B cell (primary cell): ENCODE results near the gene FBXO44. TPM values are rescaled to one million over a fixed set of nuclear protein-coding genes. Genes with fewer than 3 reads are reported as not detected.

Experiments used
- ATAC-seq: fragments of 200-7000 bp; cut with Tn5 transposase; one replicate; pipeline ENCODE4 v1.10.0; 2021; ENCODE audit warnings: low read depth, mild to moderate bottlenecking, moderate number of reproducible peaks, moderate library complexity
- CTCF ChIA-PET: fragments of 350-600 bp; sonication (Branson Sonifier 250); formaldehyde crosslinking; loops from one replicate; lab custom pipeline; 2021; ENCODE audit warnings: antibody characterized with exemption, inconsistent platforms; lab: Charles Lee
- POLR2A ChIA-PET: fragments of 350-600 bp; sonication (Branson Sonifier 250); formaldehyde crosslinking; loops from one replicate; lab custom pipeline; 2021; ENCODE audit warnings: antibody characterized with exemption; lab: Charles Lee
- DNase-seq: peaks from one replicate; pipeline ENCODE4 v3.0.0; 2013
- H2AFZ ChIP-seq: 2 replicates; pipeline ENCODE4 v1.6.1; 2012; ENCODE audit warnings: mild to moderate bottlenecking, low read depth, low read length; ENCODE audit not compliant: insufficient read depth, poor library complexity, severe bottlenecking
- H3K27ac ChIP-seq, 2 donors: 1 replicate in 1 of 2; 2 replicates in 1 of 2; pipeline ENCODE4 v1.5.1; 2012 to 2013; ENCODE audit warnings: low read length in 2 of 2, mild to moderate bottlenecking in 2 of 2, moderate library complexity in 1 of 2
- H3K27me3 ChIP-seq, 4 experiments: fragments of 200-600 bp in 1 of 4; sonication (generic) in 1 of 4; replicated peaks in 1 of 4; 1 replicate in 2 of 4; 2 replicates in 2 of 4; pipeline versions ENCODE4 v1.6.1 to v1.7.0; 2013 to 2016; ENCODE audit warnings: low read length in 3 of 4, mild to moderate bottlenecking in 2 of 4, mixed read lengths in 1 of 4, moderate library complexity in 1 of 4; ENCODE audit not compliant: insufficient read depth in 4 of 4, control insufficient read depth in 3 of 4; ENCODE audit errors: control extremely low read depth in 1 of 4
- H3K36me3 ChIP-seq, 2 experiments: replicated peaks in 1 of 2; 1 replicate in 1 of 2; 2 replicates in 1 of 2; pipeline versions ENCODE4 v1.6.1 to v1.7.1; 2013; ENCODE audit warnings: low read length in 1 of 2; ENCODE audit not compliant: insufficient read depth in 2 of 2, control insufficient read depth in 1 of 2; ENCODE audit errors: control extremely low read depth in 1 of 2, extremely low read depth in 1 of 2
- H3K4me1 ChIP-seq, 2 donors: fragments of 200-600 bp in 1 of 2; sonication (generic) in 1 of 2; 1 replicate in 1 of 2; 2 replicates in 1 of 2; pipeline versions ENCODE4 v1.5.1 to v1.6.1; 2013 to 2017; ENCODE audit warnings: low read length in 2 of 2; ENCODE audit not compliant: control insufficient read depth in 2 of 2, insufficient read depth in 2 of 2
- H3K4me2 ChIP-seq: replicated peaks from 2 replicates; pipeline ENCODE3; 2012; ENCODE audit warnings: mild to moderate bottlenecking, low read depth, low read length; ENCODE audit not compliant: poor library complexity, severe bottlenecking
- H3K4me3 ChIP-seq, 5 experiments: fragments of 200-600 bp in 1 of 5; sonication (generic) in 1 of 5; 1 replicate in 3 of 5; 2 replicates in 2 of 5; pipeline versions ENCODE4 v1.5.1 to v1.7.0; 2011 to 2016; ENCODE audit warnings: low read length in 4 of 5, mild to moderate bottlenecking in 4 of 5, low read depth in 2 of 5, control low read depth in 1 of 5, moderate library complexity in 1 of 5; ENCODE audit not compliant: insufficient read depth in 1 of 5; ENCODE audit errors: control extremely low read depth in 1 of 5, extremely low read depth in 1 of 5
- H3K79me2 ChIP-seq: fragments of 200-600 bp; sonication (generic); one replicate; pipeline ENCODE4 v1.6.0; 2016; ENCODE audit warnings: low read length; ENCODE audit not compliant: control insufficient read depth, insufficient read depth
- H3K9ac ChIP-seq: fragments of 200-600 bp; sonication (generic); 2 replicates; pipeline ENCODE4 v1.6.1; 2017; ENCODE audit warnings: mild to moderate bottlenecking, low read length, moderate library complexity
- H3K9me3 ChIP-seq, 3 donors: one replicate each; pipeline versions ENCODE4 v1.6.1 to v1.7.1; 2013; ENCODE audit warnings: low read length in 2 of 3; ENCODE audit not compliant: control insufficient read depth in 2 of 3, insufficient read depth in 1 of 3; ENCODE audit errors: control extremely low read depth in 1 of 3
- H4K20me1 ChIP-seq: 2 replicates; pipeline ENCODE4 v1.6.0; 2012; ENCODE audit warnings: mild to moderate bottlenecking, low read length; ENCODE audit not compliant: insufficient read depth, control insufficient read depth, poor library complexity, severe bottlenecking
- H3K27ac Mint-ChIP-seq: one replicate; pipeline ENCODE4 v1.8.0; 2021; ENCODE audit warnings: mixed read lengths
- H3K27me3 Mint-ChIP-seq: one replicate; pipeline ENCODE4 v1.8.0; 2021; ENCODE audit warnings: mixed read lengths
- H3K4me1 Mint-ChIP-seq: one replicate; pipeline ENCODE4 v1.8.0; 2021; ENCODE audit warnings: mixed read lengths
- H3K4me3 Mint-ChIP-seq: one replicate; pipeline ENCODE4 v1.8.0; 2021; ENCODE audit warnings: mixed read lengths
- H3K9me3 Mint-ChIP-seq: one replicate; pipeline ENCODE4 v1.8.0; 2022; ENCODE audit warnings: mixed read lengths; ENCODE audit not compliant: insufficient read depth
- CTCF ChIP-seq: fragments of 200-600 bp; IDR thresholded peaks from one replicate; pipeline ENCODE4 v1.8.0; 2022; ENCODE audit warnings: antibody characterized with exemption, mild to moderate bottlenecking
- EZH2 ChIP-seq: IDR thresholded peaks from 2 replicates; pipeline ENCODE4 v1.6.1; 2012; ENCODE audit warnings: borderline replicate concordance, low read depth, mild to moderate bottlenecking, moderate library complexity, low read length; ENCODE audit not compliant: insufficient read depth, poor library complexity, severe bottlenecking
- WGBS: methylation state at CpG from one replicate; pipeline ENCODE4 v1.1.5; 2013; ENCODE audit warnings: missing lambda C conversion rate; ENCODE audit not compliant: insufficient coverage; 5-methylcytosine and 5-hydroxymethylcytosine counted together
- intact Hi-C: fragments of 100-400 bp; cut with micrococcal nuclease; formaldehyde crosslinking; loops from one replicate; pipeline ENCODE4 v1.10.0; 2022
- polyA plus RNA-seq: library from polyadenylated mRNA; depleted of rRNA; stranded (reverse); fragments of >200 nt; gene quantifications from 2 replicates; pipeline ENCODE4 v1.2.3, GENCODE V29; 2012
- total RNA-seq, 2 donors: library from RNA; stranded (reverse); fragments of 120-200 nt in 1 of 2; gene quantifications; 1 replicate in 1 of 2; 2 replicates in 1 of 2; pipeline versions ENCODE4 v1.2.3 to v1.2.4, GENCODE V29; 2013 to 2022

The FBXO44 gene
- total and polyA plus RNA-seq, 2 donors (not counting 1 experiment from before 2014, with no cell fraction given) = 61.5 to 101 TPM

GRCh38 chr1:11649624-11650330 is 4.9 kb upstream of the FBXO44 start:
- H3K9me3 ChIP-seq = no peaks in the 10 kb centered on the region
- H3K4me1 Mint-ChIP-seq = peaks cover 27% of the 10 kb centered on the region
- no peaks in the 10 kb centered on the region for H3K36me3 ChIP-seq
- H3K79me2 ChIP-seq = no peaks in the 10 kb centered on the region
- H3K4me3 ChIP-seq = peak overlapping the region in 2 of 5 experiments; percentile 42 to 51
- intact Hi-C loops = loop anchor here (1.0 to 10.0 kb wide), 7 partner anchors 32 to 387 kb away; partner anchors contain the start of genes DISP3, MAD2L2 and MTOR
- DNase-seq (no peak), ATAC-seq (no peak)
- H3K27ac Mint-ChIP-seq = no peak overlapping the region
- H3K9me3 Mint-ChIP-seq = no peaks in the 10 kb centered on the region
- TF ChIP-seq CTCF (no peak), EZH2 (no peak)
- H3K4me3 Mint-ChIP-seq = peak overlapping the region; percentile 66
- peak overlapping the region; percentile 68 for H2AFZ ChIP-seq
- peak overlapping the region; percentile 81 for H3K4me2 ChIP-seq
- no peaks in the 10 kb centered on the region for H4K20me1 ChIP-seq
- ChIA-PET CTCF (interaction anchor here (0.7 to 18.9 kb wide), 18 partner anchors 8 to 612 kb away, joined by 3 to 231 read pairs (median 4); partner anchors contain the start of genes AGTRAP and FBXO6), POLR2A (interaction anchor here (1.2 to 2.2 kb wide), 4 partner anchors 32 to 638 kb away, joined by 3 to 10 read pairs (median 4); partner anchors contain the start of gene TARDBP)
- H3K27ac ChIP-seq = no peak overlapping the region
- 43% methylated on average over 15 of the region's 21 CpGs for WGBS
- H3K4me1 ChIP-seq = peaks cover 14 to 27% of the 10 kb centered on the region in 2 donors
- no peaks in the 10 kb centered on the region for H3K27me3 Mint-ChIP-seq
- no peaks in the 10 kb centered on the region for H3K27me3 ChIP-seq
- peak overlapping the region; percentile 47 for H3K9ac ChIP-seq
